SU-DHL-6 (cell line): ENCODE measurements around the gene YWHAG.

Experiments used
- H2AFZ ChIP-seq: fragments of 200-600 bp; sonication (generic); 2 replicates; pipeline ENCODE4 v1.6.1; 2014; ENCODE audit warnings: low read depth, mild to moderate bottlenecking, moderate library complexity, mixed read lengths, antibody characterized with exemption, low read length; ENCODE audit not compliant: severe bottlenecking
- H3F3A ChIP-seq: fragments of 200-600 bp; shearing (Covaris generic); 2 replicates; pipeline ENCODE4 v1.6.0; 2016; ENCODE audit warnings: antibody characterized with exemption, mild to moderate bottlenecking; ENCODE audit not compliant: insufficient read depth
- H3K27ac ChIP-seq: fragments of 200-600 bp; sonication (generic); 2 replicates; pipeline ENCODE4 v1.5.1; 2016; ENCODE audit warnings: low read depth, mild to moderate bottlenecking, low read length, moderate library complexity, mixed read lengths
- H3K27me3 ChIP-seq: fragments of 200-600 bp; sonication (generic), shearing (Covaris generic); 2 replicates; pipeline ENCODE4 v1.6.0; 2014; ENCODE audit warnings: mild to moderate bottlenecking, low read length
- H3K36me3 ChIP-seq: fragments of 200-600 bp; sonication (generic); 2 replicates; pipeline ENCODE4 v1.6.1; 2014; ENCODE audit warnings: mild to moderate bottlenecking, low read length, mixed read lengths
- H3K4me2 ChIP-seq: fragments of 300-600, 200-600 bp; shearing (Covaris generic), sonication (generic); 2 replicates; pipeline ENCODE4 v1.6.0; 2014; ENCODE audit warnings: low read length, low read depth, mild to moderate bottlenecking; ENCODE audit not compliant: poor library complexity, severe bottlenecking
- H3K4me3 ChIP-seq: fragments of 200-600 bp; sonication (generic); 2 replicates; pipeline ENCODE4 v1.5.1; 2014; ENCODE audit warnings: antibody characterized with exemption, low read length, mild to moderate bottlenecking, mixed read lengths; ENCODE audit not compliant: insufficient read depth, poor library complexity, severe bottlenecking
- H3K79me2 ChIP-seq: fragments of 200-600 bp; sonication (generic); 2 replicates; pipeline ENCODE4 v1.6.1; 2014; ENCODE audit warnings: mild to moderate bottlenecking, low read length, moderate library complexity; ENCODE audit not compliant: insufficient read depth
- H3K9ac ChIP-seq: fragments of 200-600 bp; sonication (generic); 2 replicates; pipeline ENCODE4 v1.7.0; 2014; ENCODE audit warnings: mild to moderate bottlenecking, low read length
- H3K9me2 ChIP-seq: fragments of 200-600 bp; sonication (generic); replicated peaks from 2 replicates; pipeline ENCODE4 v1.6.1; 2014; ENCODE audit warnings: low read length; ENCODE audit not compliant: insufficient read depth
- H3K9me3 ChIP-seq: fragments of 200-600 bp; sonication (generic); 2 replicates; pipeline ENCODE4 v1.6.1; 2014; ENCODE audit warnings: low read length, mixed read lengths; ENCODE audit not compliant: insufficient read depth
- H4K20me1 ChIP-seq: fragments of 200-600 bp; sonication (generic); 2 replicates; pipeline ENCODE4 v1.6.1; 2014; ENCODE audit warnings: low read depth, mild to moderate bottlenecking, antibody characterized with exemption, low read length, moderate library complexity, mixed read lengths
- EZH2phosphoT487 ChIP-seq: fragments of 200-600 bp; sonication (generic), shearing (Covaris generic); conservative IDR thresholded peaks from 2 replicates; pipeline ENCODE4 v1.6.1; 2018; ENCODE audit warnings: mild to moderate bottlenecking, antibody characterized with exemption, low read length, moderate library complexity, mixed read lengths
- TF ChIP-seq, protein P1 (sequence below): fragments of 200-600 bp; sonication (generic); IDR thresholded peaks from one replicate; pipeline ENCODE4 v1.5.1; 2017; ENCODE audit warnings: antibody characterized with exemption, mild to moderate bottlenecking, low read length, moderate library complexity; ENCODE audit not compliant: insufficient read depth, poor library complexity, severe bottlenecking

YWHAG gene

DNA sequence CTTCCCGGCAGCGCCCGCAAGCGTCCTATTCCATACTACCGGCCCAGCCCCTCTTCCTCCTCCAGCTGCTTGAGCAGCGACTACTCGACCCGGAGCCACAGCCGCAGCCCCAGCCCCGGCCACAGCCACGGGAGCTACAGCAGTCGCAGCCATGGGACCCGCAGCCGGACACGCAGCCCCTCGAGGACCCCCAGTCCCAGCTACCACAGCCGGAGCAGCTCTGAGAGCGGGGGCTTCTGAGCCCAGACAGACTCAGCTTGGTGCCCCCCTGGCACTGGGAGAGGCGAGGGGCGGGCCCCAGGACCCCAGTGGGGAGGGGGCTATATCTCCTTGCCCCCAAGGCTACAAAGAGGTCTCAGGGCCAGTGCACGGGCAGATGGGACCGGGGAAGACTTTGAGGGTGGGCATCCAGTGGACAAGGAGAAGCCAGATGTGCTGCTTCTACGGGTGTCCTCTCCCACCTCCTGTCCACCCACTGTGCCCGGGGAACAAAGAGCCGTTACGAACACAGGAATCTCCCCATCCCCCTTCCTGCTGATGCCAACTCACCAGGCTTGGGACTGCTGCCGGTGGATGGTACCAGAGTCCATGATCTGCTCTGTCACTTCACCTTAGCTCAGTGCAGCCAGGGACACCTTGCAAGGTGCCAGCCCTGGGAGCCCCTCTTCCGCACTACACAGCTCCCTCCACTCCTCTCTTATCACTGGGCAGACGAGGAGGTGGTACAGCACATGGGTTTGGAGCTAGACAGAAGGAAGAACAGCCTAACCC lies 73.0 kb downstream of the YWHAG start:
- Histone ChIP-seq H3K36me3 (no peaks in the 10 kb centered on the region), H3K9me3 (no peaks in the 10 kb centered on the region), H3K27me3 (no peaks in the 10 kb centered on the region), H3F3A (no peaks in the 10 kb centered on the region), H2AFZ (no peak overlapping the region), H3K9me2 (no peaks in the 10 kb centered on the region), H3K9ac (no peak overlapping the region), H3K4me2 (no peak overlapping the region), H4K20me1 (no peaks in the 10 kb centered on the region), H3K27ac (no peak overlapping the region), H3K4me3 (no peak overlapping the region), H3K79me2 (no peaks in the 10 kb centered on the region)
- no peak for TF ChIP-seq EZH2phosphoT487
- TF ChIP-seq, protein P1, sequence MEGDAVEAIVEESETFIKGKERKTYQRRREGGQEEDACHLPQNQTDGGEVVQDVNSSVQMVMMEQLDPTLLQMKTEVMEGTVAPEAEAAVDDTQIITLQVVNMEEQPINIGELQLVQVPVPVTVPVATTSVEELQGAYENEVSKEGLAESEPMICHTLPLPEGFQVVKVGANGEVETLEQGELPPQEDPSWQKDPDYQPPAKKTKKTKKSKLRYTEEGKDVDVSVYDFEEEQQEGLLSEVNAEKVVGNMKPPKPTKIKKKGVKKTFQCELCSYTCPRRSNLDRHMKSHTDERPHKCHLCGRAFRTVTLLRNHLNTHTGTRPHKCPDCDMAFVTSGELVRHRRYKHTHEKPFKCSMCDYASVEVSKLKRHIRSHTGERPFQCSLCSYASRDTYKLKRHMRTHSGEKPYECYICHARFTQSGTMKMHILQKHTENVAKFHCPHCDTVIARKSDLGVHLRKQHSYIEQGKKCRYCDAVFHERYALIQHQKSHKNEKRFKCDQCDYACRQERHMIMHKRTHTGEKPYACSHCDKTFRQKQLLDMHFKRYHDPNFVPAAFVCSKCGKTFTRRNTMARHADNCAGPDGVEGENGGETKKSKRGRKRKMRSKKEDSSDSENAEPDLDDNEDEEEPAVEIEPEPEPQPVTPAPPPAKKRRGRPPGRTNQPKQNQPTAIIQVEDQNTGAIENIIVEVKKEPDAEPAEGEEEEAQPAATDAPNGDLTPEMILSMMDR = no peak

DNA sequence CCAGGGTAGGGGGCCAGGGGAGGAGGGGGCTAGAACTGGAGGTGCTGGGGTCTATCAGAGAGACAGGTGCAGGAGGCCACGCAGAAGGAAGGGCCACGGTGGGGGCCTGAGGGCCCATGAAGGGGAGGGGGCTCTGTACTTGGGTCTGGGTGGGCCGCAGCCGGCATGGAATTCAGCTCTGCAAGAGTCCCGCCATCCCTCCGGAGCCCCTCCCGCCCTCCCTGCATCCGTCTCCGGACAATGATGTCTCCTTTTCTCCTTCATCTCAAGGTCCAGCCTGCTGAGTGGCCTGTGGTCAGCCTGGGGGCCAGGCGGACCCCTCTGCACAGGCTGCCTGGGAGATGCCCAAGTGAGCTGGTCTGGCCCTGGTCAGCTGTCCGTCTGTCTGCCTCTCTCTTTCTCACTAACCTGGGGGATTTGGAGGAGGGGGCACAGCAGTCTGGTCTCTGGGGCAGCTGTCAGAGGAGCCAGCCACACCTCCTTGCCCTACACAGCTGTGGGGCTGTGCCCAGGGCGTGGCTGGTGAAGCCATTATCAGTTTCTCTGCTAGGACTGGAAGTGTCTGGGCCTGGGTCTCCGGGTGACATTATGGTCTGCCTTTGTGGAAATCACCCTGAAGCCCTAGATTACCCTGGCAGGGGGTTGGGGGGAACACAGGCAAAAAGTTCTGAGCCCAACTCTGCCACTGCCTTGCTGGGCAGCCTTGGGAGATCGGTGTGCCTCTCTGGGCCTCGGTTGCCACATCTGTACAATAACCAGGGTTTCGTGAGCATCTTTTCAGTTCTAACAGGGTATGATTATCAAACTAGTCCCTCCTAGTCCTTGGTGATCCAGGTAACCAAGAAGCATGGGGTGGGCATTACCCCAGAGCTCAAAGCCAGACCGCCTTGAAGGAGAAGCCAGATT lies 75.3 kb downstream of the YWHAG start:
- H3K27me3 ChIP-seq = no peaks in the 10 kb centered on the region

DNA sequence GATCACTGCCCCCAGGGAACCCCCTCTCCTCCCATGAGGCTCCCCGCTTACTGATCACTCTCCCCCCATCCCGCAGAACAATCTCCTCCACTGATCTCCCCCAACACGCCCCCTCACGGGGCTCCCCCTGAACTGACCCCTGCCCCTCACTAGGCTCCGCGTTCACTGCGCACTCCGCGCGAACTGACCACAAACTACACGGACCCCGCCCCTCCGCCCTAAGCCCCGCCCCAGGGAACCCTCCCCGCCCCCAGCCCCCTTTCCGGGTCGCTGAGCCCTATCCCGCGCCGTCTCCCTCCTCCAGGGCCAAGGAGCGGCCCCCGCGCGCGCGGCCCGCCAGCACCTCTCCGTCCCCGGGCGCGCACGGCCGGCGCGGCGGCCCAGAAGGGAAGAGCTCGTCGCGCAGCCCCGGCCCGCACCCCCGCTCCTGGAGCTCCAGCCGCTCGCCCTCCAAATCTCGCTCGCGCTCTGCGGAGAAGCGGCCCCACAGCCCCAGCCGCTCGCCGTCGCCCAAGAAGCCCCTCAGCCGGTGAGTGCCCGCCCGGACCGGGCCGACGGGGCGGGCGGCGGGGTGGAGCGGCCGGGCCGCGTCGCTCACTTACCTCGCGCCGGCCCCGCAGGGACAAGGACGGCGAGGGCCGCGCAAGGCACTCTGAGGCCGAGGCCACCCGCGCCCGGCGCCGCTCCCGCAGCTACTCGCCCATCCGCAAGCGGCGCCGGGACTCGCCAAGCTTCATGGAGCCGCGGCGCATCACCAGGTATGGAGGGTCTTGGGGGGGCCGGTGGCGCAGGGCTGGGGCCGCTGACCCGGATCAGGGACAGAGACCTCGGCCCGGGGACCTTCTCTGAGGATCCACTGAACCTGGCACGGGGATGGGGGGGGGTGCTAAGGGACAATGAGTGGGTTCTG lies 76.2 kb downstream of the YWHAG start:
- no peaks in the 10 kb centered on the region for H3F3A ChIP-seq
- no peak overlapping the region for H3K4me2 ChIP-seq
- no peak overlapping the region for H3K9ac ChIP-seq
- no peak overlapping the region for H3K4me3 ChIP-seq
- no peak overlapping the region for H2AFZ ChIP-seq
- H3K27ac ChIP-seq = no peak overlapping the region
- H3K79me2 ChIP-seq = no peaks in the 10 kb centered on the region
- H3K36me3 ChIP-seq = no peaks in the 10 kb centered on the region
- no peaks in the 10 kb centered on the region for H3K9me3 ChIP-seq
- no peaks in the 10 kb centered on the region for H3K27me3 ChIP-seq
- TF ChIP-seq, protein P1 = no peak
- no peak for TF ChIP-seq EZH2phosphoT487
- H3K9me2 ChIP-seq = no peaks in the 10 kb centered on the region
- H4K20me1 ChIP-seq = no peaks in the 10 kb centered on the region

More for the DNA sequence above, 75.3 kb downstream of the YWHAG start:
- no peaks in the 10 kb centered on the region for H3K9me2 ChIP-seq
- no peaks in the 10 kb centered on the region for H3F3A ChIP-seq
- no peak overlapping the region for H2AFZ ChIP-seq
- H3K9me3 ChIP-seq = no peaks in the 10 kb centered on the region
- H3K36me3 ChIP-seq = no peaks in the 10 kb centered on the region
- H3K9ac ChIP-seq = no peak overlapping the region
- H3K27ac ChIP-seq = no peak overlapping the region
- H3K4me2 ChIP-seq = no peak overlapping the region
- no peaks in the 10 kb centered on the region for H4K20me1 ChIP-seq
- no peak overlapping the region for H3K4me3 ChIP-seq
- TF ChIP-seq, protein P1 = no peak
- no peak for TF ChIP-seq EZH2phosphoT487
- H3K79me2 ChIP-seq = no peaks in the 10 kb centered on the region
